NOMO-1 treated with dmso at 0.1 percent for 144 hours (cell line): Measurements from ENCODE around the gene DNAJC15.

ENCODE experiments used
- DNase-seq: peaks from one replicate; lab custom pipeline; 2025; ENCODE audit not compliant: unreplicated experiment; lab: John Stamatoyannopoulos, UW

DNAJC15 gene

DNA sequence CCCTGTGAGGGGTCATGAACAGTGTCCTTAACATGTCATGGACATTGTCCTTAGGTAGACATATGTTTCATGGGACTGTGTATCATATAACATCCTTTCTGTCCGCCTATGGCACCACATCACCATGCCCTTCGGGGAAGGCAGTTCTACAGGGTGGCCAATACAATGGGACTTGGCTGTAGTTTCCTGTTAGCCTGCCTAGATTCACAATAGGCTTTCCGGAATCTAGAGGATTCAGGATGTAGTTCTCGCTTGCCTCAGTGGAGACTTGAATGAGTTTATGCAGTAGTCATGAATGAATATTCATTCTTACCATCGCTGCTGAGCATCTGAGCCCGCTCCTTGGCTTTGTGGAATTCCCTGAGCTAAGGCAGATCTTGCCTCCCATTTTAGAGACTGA lies 100.5 kb downstream of the DNAJC15 start:
- DNase-seq = no peak

- no peak for DNase-seq
Measured at GRCh38 chr13:43124490-43124889, 101.1 kb downstream of the DNAJC15 start.

DNA sequence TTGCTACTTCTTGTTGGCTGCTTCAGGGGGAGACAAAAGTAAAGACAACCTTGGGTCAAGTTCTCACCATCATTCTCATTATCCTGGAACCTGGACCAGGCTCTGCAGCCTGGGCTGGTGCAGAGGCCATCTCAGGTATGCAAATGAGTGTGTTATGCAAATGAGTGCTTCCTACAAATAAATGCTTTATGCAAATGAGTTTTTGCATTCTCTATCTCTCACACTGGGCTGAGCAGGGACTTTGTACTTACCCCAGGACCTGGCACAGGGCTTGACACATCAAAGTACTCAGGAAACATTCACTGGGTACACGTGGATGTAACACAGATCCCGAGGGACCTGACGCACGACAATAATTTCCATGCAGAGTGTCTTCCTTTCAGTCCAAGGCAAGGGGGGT lies 103.0 kb downstream of the DNAJC15 start:
- DNase-seq = no peak

DNA sequence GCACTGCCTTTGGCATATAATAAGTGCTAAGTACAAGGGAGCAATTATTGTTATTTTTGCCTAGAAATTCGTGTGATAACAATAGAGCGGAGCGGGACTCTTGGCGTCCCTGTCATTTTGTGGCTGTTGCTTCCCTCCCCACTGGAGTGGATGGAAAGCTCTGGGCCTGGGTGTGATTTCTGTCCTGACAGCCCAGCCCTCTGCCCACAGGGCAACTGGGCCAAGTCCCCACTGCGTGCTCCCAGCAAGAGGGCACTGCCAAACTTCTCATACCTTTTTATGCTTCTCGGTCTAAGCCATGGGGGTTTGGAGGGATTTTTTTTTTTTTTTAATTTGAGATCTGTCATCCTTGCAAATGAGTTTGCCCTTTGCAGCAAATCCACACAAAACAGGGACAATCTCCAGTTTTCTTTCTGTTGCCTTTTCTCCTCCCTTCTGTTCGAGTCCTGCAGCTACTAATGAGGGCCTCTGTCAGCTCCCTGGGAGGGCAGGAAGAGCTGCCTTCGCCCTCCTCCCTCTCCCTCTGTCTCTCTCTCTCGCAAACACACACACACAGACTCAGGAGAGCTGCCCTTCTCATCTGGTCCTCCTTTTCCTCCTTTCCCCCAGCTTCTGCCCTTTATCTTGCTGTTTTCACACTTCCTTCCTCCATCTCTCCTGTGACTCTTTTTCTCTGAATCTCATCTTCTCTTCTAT lies 103.9 kb downstream of the DNAJC15 start:
- DNase-seq = no peak

DNA sequence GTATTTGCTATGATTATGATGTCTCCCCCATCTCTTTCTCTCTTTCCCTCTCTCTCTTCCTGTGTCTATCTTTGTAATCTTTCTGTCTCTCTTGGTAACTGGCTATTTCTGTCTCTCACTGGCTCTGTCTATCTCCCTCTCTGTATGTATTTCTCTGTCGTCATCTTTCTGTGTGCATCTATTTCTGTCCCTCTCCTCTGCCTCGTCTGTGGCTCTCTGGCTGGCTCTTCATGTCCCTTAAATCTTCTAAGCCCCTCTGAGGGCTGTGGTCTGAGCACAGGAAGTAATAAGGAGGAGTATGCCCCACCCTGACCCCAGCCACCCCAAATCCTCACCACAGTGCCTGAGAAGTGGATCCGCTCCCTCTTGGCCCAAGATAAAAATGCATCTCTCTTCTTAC lies 104.4 kb downstream of the DNAJC15 start:
- no peak for DNase-seq

DNA sequence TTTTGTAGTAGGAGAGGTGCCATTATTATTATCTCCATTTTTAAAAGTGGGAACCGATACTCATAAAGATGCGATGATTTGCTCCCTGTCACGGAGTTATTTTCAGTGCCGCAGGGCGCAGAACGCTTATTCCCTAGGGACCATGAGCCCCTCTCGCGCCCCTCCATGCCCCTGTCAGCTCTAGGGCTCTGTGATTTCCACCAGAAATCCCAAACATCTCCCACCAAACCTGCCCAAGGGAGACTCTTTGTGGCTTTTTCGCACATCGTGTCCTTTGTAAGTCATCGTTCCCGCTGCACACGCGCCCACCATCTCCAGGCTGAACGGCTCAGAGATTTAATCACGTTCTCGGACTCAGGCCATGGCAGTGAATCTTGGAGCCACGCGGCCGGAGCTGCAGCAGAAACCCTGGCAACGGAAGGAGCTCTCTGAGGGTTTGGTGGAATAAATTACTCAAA lies 105.1 kb downstream of the DNAJC15 start:
- DNase-seq = no peak

- no peak for DNase-seq
Measured at GRCh38 chr13:43129066-43129465, 105.7 kb downstream of the DNAJC15 start.

DNA sequence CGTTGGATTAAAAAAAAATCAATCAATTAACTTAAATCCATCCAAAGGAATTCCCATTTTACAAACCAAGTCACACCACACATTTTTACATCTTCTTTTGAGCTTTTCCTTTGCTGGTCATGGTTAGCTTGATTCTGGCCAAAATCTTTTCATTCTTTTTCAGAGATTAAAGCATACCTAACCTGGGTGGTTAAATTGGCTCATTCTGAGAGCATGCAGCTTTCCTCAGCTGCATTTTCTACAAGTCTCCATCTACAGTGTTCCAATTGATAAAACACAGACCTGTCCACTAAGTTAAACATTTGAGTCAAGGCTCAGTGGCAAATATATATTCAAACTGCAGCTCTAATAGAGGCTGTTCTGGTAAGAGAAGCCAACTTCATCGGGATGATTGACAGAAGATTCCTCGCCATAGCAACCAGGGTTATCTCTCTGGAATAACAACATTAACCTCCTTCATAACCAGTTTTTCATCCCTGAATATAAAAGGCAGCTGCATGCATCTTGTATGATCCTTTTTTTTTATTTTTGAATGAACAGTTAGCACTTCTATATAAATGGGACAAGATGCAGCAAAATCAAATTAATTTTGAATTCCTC lies 106.2 kb downstream of the DNAJC15 start:
- DNase-seq = no peak

DNA sequence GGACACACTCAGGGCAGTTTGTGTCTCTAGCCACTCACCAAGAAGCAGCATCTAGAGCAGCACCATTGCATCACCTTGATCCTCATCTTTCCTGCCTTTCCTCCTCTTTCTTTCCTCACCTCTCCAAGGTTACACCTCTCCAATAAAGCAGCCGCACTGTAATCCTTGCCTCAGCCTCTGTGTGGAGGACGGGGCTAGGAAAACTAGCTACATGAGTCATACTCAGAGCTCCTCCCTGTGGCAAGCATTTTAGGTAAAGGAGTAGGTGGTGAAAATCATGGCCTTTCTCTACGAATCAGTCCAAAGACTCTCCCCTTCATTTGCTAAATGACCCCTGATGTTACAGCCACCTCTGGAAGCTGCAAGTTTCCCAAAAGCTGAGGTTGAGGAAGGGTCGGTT lies 108.9 kb downstream of the DNAJC15 start:
- no peak for DNase-seq

DNA sequence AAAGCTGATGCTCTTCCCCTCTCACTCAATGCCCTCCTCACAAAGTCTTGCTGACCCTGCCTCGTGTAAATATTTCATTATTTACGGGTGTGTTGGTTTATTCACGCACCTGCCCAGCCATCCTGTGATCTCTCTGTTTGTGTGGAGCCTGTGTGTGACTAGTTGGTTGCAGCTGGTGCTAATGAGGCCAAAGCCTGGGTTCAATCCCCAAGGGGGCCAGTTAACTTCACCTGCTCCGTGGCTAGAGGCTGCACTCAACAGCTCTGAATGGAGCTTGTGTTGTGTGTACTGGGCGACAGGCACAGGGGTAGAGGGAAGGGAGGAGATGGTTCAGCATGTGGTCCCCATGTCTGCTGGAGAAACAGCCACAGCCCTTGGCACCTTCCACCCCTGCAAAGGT lies 109.5 kb downstream of the DNAJC15 start:
- no peak for DNase-seq

GRCh38 chr13:43133792-43134191 lies 110.4 kb downstream of the DNAJC15 start:
- no peak for DNase-seq

- no peak for DNase-seq
Measured at GRCh38 chr13:43134868-43135267, 111.5 kb downstream of the DNAJC15 start.

DNA sequence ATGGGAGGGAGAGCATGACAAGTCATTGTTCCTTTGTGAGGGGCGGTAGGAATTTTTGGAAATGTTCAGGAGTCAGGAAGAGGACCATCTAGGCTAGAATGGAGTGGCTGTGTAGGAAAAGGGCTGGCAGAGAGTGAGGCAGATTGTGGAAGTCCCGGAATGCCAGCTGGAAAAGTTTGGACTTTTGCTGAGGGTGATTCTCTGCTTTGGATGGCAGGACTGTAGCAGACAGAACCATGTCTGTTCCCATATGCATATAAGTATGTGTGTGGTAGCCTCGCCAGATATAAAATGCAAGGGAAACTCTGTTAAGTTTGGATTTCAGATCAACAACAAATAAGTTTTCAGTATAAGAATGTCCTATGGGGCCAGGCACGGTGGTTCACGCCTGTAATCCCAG lies 112.1 kb downstream of the DNAJC15 start:
- DNase-seq = no peak

- no peak for DNase-seq
Measured at GRCh38 chr13:43136920-43137575, 113.7 kb downstream of the DNAJC15 start.

- DNase-seq = no peak
Measured at GRCh38 chr13:43139211-43139610, 115.8 kb downstream of the DNAJC15 start.

DNA sequence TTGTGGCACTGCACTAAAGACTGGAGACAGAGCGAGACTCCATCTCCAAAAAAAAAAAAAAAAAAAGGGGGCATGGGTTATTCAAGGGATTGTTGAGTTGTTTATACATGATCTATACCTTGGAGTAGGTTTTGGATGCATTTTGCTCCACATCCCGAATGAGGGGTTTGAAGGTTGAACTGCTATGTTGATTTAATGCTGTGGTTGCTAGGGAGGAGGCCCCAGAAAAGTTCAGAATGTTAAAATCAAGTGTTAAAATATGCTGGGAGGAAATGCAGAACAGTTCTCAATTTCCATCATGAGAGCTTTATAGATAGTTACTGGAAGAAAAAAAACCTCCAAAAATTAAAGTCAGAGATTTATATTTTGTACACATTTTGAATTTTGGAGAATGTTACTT lies 116.5 kb downstream of the DNAJC15 start:
- DNase-seq = no peak

GRCh38 chr13:43140985-43141384 lies 117.6 kb downstream of the DNAJC15 start:
- no peak for DNase-seq

- no peak for DNase-seq
Measured at GRCh38 chr13:43141685-43142084, 118.3 kb downstream of the DNAJC15 start.

- DNase-seq = no peak
Measured at GRCh38 chr13:43143591-43143990, 120.2 kb downstream of the DNAJC15 start.

DNA sequence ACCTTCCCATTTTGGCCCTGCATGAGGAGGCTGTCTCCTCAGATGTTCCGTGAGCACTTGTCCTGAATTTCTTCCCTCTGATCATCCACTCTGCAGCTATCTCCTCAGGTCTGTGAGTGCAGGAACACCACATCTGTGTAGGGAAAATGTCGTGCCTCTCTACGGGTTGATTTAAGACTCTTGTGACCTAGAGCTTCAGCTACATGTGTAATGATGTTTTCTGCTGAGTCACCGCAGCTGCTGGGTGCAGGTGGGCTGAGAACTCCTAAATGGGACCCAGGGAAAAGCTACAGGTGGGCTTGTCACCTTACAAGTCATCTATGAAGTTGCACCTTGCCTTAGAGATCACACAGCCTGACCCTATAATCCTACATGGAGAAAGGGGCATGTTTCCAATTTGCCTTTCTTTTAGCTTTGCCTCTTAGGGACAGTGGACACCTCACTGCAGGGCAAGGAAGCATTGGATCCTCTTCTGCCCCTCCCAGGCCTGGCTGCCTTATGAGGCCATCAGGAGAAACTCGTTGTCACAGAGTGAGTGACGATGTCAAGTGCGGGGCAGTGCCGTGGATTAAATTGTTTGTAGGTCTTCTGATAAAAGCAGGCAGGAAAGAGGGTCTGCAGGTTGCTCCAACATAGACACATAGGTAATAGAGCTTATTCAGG lies 122.3 kb downstream of the DNAJC15 start:
- no peak for DNase-seq

GRCh38 chr13:43146400-43146799 lies 123.0 kb downstream of the DNAJC15 start:
- no peak for DNase-seq
